Parathyroid adenoma (tissue), 2 donors: ENCODE data around the gene CDH13.

ENCODE experiments used
- H2AFZ ChIP-seq: fragments of 300-600 bp; sonication (generic); one replicate; pipeline ENCODE4 v1.7.0; 2017; ENCODE audit warnings: antibody characterized with exemption, mild to moderate bottlenecking
- H3K27ac ChIP-seq: fragments of 300-600 bp; sonication (generic); one replicate; pipeline ENCODE4 v1.7.0; 2017
- H3K27me3 ChIP-seq: fragments of 300-600 bp; sonication (generic); one replicate; pipeline ENCODE4 v1.7.0; 2017; ENCODE audit warnings: low read length; ENCODE audit not compliant: control insufficient read depth, insufficient read depth
- H3K36me3 ChIP-seq: fragments of 300-600 bp; sonication (generic); one replicate; pipeline ENCODE4 v1.7.0; 2017; ENCODE audit warnings: low read length; ENCODE audit not compliant: control insufficient read depth, insufficient read depth
- H3K4me1 ChIP-seq: fragments of 300-600 bp; sonication (generic); one replicate; pipeline ENCODE4 v1.7.0; 2017; ENCODE audit warnings: control low read depth
- H3K4me2 ChIP-seq: fragments of 300-600 bp; sonication (generic); one replicate; pipeline ENCODE4 v1.7.0; 2017; ENCODE audit warnings: low read length
- H3K4me3 ChIP-seq: fragments of 300-600 bp; sonication (generic); one replicate; pipeline ENCODE4 v1.7.0; 2017; ENCODE audit warnings: low read depth, low read length
- H3K79me2 ChIP-seq: fragments of 300-600 bp; sonication (generic); one replicate; pipeline ENCODE4 v1.7.0; 2017; ENCODE audit warnings: control low read depth
- H3K9ac ChIP-seq: fragments of 300-600 bp; sonication (generic); one replicate; pipeline ENCODE4 v1.7.0; 2017; ENCODE audit warnings: mild to moderate bottlenecking
- H3K9me3 ChIP-seq: fragments of 300-600 bp; sonication (generic); one replicate; pipeline ENCODE4 v1.7.0; 2017; ENCODE audit warnings: low read length; ENCODE audit not compliant: control insufficient read depth
- CTCF ChIP-seq: fragments of 300-600 bp; sonication (generic); IDR thresholded peaks from one replicate; pipeline ENCODE4 v1.7.0; 2017; ENCODE audit warnings: antibody characterized with exemption, mild to moderate bottlenecking
- donor health status: primary hyperparathyroidism.

Gene CDH13

GRCh38 chr16:82655720-82656490 is 29.1 kb downstream of the CDH13 start:
- Histone ChIP-seq H3K9me3 (no peaks in the 10 kb centered on the region), H3K27me3 (no peaks in the 10 kb centered on the region), H3K36me3 (no peaks in the 10 kb centered on the region), H3K9ac (no peak overlapping the region), H3K4me3 (no peak overlapping the region), H3K4me2 (no peak overlapping the region), H2AFZ (no peak overlapping the region), H3K27ac (no peak overlapping the region), H3K4me1 (no peaks in the 10 kb centered on the region), H3K79me2 (no peaks in the 10 kb centered on the region)
- no peak for TF ChIP-seq CTCF

GRCh38 chr16:82657239-82657638 is 30.5 kb downstream of the CDH13 start:
- Histone ChIP-seq H3K27ac (no peak overlapping the region), H2AFZ (no peak overlapping the region), H3K9ac (no peak overlapping the region), H3K4me3 (no peak overlapping the region), H3K9me3 (no peaks in the 10 kb centered on the region), H3K79me2 (no peaks in the 10 kb centered on the region), H3K4me2 (no peak overlapping the region), H3K36me3 (no peaks in the 10 kb centered on the region), H3K4me1 (no peaks in the 10 kb centered on the region), H3K27me3 (no peaks in the 10 kb centered on the region)
- no peak for TF ChIP-seq CTCF

- Histone ChIP-seq H2AFZ (no peak overlapping the region), H3K9me3 (no peaks in the 10 kb centered on the region), H3K4me1 (no peaks in the 10 kb centered on the region), H3K9ac (no peak overlapping the region), H3K27me3 (no peaks in the 10 kb centered on the region), H3K36me3 (no peaks in the 10 kb centered on the region), H3K4me3 (no peak overlapping the region), H3K27ac (no peak overlapping the region), H3K79me2 (no peaks in the 10 kb centered on the region), H3K4me2 (no peak overlapping the region)
- TF ChIP-seq CTCF: no peak
Observed at GRCh38 chr16:82657786-82658185, 31.0 kb downstream of the CDH13 start.

GRCh38 chr16:82658796-82659195 is 32.0 kb downstream of the CDH13 start:
- no peaks in the 10 kb centered on the region for H3K4me1 ChIP-seq
- no peak for TF ChIP-seq CTCF
- H3K79me2 ChIP-seq: no peaks in the 10 kb centered on the region
- H3K4me3 ChIP-seq: no peak overlapping the region
- H3K9ac ChIP-seq: no peak overlapping the region
- H3K36me3 ChIP-seq: no peaks in the 10 kb centered on the region
- no peaks in the 10 kb centered on the region for H3K27me3 ChIP-seq
- no peak overlapping the region for H3K4me2 ChIP-seq
- H2AFZ ChIP-seq: no peak overlapping the region
- H3K9me3 ChIP-seq: no peaks in the 10 kb centered on the region
- no peak overlapping the region for H3K27ac ChIP-seq

- Histone ChIP-seq H3K27me3 (no peaks in the 10 kb centered on the region), H3K79me2 (no peaks in the 10 kb centered on the region), H3K4me1 (no peaks in the 10 kb centered on the region), H3K27ac (no peak overlapping the region), H3K4me3 (no peak overlapping the region), H3K4me2 (no peak overlapping the region), H2AFZ (no peak overlapping the region), H3K9ac (no peak overlapping the region), H3K9me3 (no peaks in the 10 kb centered on the region), H3K36me3 (no peaks in the 10 kb centered on the region)
- TF ChIP-seq CTCF: no peak
Observed at GRCh38 chr16:82660075-82660645, 33.4 kb downstream of the CDH13 start.
